GM21360 (cell line): ENCODE results near the gene TSPAN15.

Source experiments
- ATAC-seq: cut with Tn5 transposase; IDR thresholded peaks from one replicate; pipeline ENCODE4 v1.9.1; 2021; ENCODE audit warnings: mild to moderate bottlenecking, moderate library complexity; ENCODE audit not compliant: unreplicated experiment

The TSPAN15 gene

GRCh38 chr10:69416695-69417094, 34.6 kb upstream of the TSPAN15 start, which contains the start of gene TACR2:
TSS of gene TACR2 (minus strand) at chr10:69416918. CDS start at chr10:69416323, 595 bp downstream.
- ATAC-seq = no peak

DNA sequence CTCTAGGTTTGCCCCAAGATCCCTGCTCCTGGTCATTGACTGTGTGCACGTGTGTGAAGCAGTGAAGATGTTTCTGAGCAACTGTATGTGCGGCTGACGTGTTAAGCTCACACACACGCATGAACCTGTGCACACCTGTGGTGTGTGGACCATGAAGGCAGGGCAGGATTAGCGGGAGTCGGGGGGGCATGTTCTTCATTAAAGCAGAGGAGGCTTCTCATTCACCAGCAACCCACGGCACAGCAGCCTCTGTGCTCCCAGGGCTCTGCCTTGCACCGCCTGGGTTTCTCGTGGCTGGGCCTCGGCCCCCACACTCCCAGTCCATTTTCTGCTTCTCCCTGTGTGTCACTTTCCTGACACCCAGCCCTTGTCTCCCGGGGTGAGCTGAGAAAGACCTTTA, 33.7 kb upstream of the TSPAN15 start:
- ATAC-seq = no peak

DNA sequence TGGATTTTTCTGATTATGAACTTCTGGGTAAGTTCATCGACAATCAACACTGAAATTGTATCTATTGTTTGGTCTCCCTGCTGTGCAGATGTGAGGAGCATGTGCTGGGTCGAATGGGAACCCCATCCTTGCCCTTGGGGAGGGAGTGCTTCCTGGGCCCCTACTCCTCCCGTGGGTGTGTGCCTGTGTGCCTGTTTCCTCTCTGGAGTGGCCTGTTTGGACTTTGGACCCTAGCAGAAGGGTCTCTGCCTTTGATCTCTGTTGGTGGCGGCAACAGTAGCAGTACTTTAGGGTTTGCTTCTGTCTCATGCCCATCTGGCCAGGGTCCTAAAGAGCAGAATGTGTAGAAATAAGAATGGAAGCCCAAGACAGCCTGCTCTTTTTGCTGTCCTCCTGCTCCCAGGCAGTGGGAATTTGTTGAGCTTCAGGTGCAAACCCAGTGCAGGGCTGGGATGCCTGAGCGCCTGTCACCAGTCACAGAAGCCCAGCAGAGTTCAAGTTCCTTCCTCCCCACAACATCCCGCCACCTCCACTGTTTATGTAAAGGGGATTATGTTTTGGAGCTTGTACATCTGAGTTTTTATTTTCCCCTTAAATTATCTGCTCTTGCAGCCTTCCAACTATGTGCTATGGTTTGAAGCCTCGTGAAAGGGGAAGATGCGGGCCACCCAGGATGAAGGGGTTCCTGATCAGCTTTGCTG, 33.1 kb upstream of the TSPAN15 start:
- ATAC-seq = no peak

- no peak for ATAC-seq
These were observed 32.0 kb upstream of the TSPAN15 start for GRCh38 chr10:69419096-69419743.

- ATAC-seq = no peak
These were observed 31.5 kb upstream of the TSPAN15 start for GRCh38 chr10:69419744-69420126.

GRCh38 chr10:69421611-69422308, 29.5 kb upstream of the TSPAN15 start:
- ATAC-seq = no peak

- no peak for ATAC-seq
These were observed 28.6 kb upstream of the TSPAN15 start for GRCh38 chr10:69422676-69423075.

DNA sequence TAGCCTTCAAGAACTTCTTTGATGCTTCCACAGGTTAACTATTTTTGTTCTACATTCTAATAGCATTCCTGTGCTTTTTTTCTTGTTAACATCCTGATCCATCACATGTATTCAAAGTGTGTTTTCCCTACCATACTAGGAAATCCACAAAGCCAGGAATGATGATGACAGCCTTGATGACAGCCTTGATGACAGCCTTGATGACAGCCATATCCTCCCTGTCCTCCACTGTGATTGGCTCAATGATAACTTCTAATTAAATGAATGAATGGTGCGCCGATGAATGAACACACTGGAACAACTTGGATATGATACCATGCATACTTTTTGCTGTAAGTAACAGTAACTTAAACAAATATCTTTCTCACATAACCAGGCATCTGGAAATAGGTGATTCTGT, 26.2 kb upstream of the TSPAN15 start:
- no peak for ATAC-seq

- no peak for ATAC-seq
These were observed 25.6 kb upstream of the TSPAN15 start for GRCh38 chr10:69425511-69426298.

GRCh38 chr10:69426376-69426727, 24.9 kb upstream of the TSPAN15 start:
- no peak for ATAC-seq

GRCh38 chr10:69428165-69428564, 23.1 kb upstream of the TSPAN15 start:
- no peak for ATAC-seq

- no peak for ATAC-seq
These were observed 17.1 kb upstream of the TSPAN15 start for GRCh38 chr10:69434169-69434568.

GRCh38 chr10:69434926-69435325, 16.3 kb upstream of the TSPAN15 start:
- no peak for ATAC-seq

DNA sequence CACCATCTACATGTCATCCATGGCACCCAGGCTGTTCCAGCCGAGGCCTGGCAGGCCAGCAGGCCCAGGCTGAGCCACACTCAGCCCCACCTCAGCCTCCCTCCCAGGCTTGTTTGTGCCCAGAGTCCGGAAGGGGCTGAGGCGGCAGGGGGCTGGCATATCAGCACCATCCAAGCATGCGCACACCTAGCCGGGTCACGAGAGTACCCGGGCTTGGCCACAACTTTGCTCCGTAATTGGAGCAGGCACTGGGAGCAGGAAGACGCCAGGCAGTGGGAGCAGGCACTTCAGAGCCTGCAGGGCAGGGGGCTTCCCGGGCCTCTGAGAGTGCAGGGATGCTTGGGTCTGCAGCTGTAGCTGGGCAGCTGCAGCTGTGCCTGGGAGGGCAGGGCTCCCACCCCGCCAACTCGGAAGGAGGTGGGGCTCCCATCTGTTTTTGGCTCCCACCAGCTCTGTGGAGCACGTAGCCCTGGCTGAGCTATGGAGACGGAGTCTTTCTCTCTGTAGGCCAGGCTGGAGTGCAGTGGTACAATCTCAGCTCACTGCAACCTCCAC, 15.2 kb upstream of the TSPAN15 start:
- ATAC-seq = no peak

GRCh38 chr10:69437321-69438259, 13.7 kb upstream of the TSPAN15 start:
- ATAC-seq = no peak

DNA sequence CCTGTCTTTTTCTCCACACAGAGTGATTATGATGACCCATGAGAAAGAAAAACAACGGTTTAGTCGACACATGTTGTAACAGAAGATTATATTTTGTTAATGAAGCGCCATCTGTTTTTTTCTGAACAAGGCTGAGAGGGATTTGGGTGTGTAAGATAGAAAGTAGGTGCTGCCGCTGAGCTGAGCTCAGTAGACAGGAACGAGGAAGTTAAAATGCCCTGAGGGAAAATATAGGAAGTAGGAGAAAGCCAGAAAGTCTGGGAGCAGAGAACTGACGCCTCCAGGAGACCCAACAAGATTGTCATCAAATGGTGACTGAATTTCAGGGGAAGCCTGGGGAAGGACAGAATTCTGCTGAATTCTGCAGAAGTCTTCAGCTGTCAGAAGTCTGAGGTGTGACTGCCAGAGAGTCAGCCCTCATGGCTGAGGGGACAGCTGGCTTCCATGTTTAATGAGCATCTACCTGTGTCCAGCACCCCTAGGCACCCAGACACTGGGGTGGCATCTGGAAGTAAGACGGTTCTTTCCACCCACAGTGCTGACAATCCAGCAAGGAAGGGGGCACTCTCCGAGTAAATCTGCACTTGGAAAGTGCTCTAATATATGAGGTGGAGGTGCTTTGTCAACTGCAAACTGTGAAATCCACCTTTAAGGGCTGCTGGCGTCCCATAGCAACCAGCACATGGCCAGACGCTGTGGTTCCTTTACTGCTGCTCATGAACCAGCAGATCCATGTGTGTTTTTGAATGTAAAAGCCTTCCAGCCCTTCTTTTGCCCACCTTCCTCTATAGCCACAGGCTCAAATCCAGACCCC, 12.5 kb upstream of the TSPAN15 start:
- ATAC-seq = no peak

- no peak for ATAC-seq
These were observed 11.9 kb upstream of the TSPAN15 start for GRCh38 chr10:69439350-69439739.

DNA sequence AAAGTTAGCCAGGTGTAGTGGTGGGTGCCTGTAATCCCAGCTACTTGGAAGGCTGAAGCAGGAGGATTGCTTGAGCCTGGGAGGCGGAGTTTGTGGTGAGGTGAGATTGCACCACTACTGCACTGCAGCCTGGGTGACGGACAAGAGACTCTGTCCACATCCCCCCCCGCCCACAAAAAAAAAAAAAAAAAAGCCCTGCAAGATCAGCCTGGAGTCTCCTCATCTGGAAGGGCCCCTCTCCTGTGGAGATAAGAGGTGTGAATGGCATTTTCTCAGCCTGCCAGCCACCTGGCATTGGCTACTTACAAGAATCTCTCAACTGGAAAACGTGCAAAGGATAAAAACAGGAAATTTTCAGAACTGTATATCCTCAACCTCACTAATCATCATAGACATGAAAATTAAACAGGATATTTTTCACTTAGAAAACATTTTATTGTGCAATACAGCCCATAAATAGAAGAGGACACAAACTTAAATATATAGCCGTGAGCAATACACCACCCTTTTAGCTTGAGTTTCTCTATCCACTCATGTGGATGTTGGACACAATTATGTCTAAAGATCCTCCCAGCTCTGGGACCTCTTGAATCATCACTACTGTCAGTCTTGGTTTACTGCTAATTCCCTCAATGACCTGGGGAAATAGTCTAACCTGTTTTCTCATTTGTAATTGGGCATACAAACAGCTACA, 11.3 kb upstream of the TSPAN15 start:
- ATAC-seq = no peak

DNA sequence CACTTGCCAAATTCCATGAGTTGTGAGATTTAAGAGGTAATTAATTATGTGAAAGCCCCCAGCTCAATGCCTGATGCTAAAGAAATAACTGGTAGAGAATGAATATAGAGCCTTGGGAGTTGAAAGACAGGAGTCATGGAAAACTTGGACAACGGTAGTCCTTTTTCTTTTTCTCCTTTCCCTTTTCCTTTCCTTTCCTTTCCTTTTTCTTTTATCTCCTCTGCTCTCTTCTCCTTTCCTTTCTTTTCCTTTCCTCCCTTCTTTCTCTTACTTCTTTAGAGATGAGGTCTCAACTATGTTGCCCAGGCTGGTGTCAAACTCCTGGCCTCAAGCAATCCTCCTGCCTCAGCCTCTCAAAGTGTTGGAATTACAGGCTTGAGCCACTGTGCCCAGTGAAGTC, 7.9 kb upstream of the TSPAN15 start:
- no peak for ATAC-seq
